ENCODE results near the gene SORCS1.
"Not testable (repeated sequence)": the region's sequence is repeated elsewhere in the genome, so short reads cannot be mapped to it uniquely, and the experiment has no call there.

Gene SORCS1

GRCh38 chr10:107059872-107060271, 104.6 kb downstream of the SORCS1 start:
- in situ Hi-C loops (cut with MboI; ENCODE audit: low pct_unique_long_range_greater_than_20kb, low sequenced_read_pairs) = no loop called here
- DNase-seq = no peak

DNA sequence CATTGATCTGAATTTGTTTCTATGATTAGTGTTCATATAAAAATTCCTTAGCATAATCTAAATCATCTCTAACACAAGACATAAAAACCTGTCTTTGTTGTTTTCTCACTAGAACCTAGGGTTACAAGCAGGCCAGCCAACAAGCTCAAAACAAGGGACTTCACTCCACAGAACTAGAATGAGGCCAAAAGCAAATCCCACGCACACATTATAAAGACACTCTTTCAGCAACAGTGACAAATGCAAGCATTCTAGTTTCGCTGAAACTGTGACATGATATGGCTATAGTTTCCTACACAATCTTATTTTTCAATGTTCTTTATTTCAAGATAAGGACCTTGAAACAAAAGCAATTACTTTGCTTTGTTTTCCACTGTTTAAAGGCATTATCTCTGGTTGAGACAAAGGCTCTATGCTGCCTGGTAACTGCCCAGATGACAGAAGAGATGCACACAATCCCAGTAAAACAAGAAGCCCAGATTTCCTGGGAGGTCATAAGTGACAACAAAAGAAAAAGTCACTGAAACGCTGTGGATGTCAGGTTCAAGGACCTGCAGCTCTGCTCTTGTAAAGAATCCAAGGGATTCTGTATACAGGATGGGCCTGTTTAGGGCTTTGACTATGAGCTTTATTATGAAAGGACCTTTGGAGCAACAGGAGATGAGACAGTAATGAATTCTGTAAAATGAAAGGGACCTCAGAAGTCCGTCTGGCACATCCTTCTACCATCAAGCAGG, 105.3 kb downstream of the SORCS1 start:
- DNase-seq = no peak
- in situ Hi-C loops (cut with MboI; ENCODE audit: low pct_unique_long_range_greater_than_20kb, low sequenced_read_pairs) = no loop called here

DNA sequence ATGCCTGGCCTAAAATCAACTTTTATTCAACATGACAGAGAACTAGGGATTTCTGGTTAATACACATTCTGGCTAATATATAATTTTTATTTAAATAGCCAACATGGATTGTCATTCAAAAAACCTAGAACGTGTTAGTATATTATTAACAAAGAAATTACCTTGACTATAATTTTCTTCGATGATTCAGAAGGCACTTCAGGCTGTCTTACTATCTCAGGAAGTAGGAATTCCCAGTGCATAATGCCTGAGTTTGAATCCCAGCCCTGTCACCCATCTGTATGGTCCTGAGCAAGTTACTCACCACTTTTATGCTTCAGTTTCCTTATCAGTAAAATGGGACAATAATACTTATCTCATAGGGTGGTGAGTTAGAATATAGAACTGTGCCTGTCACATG, 106.2 kb downstream of the SORCS1 start:
- no peak for DNase-seq
- in situ Hi-C loops (cut with MboI; ENCODE audit: low pct_unique_long_range_greater_than_20kb, low sequenced_read_pairs) = no loop called here

DNA sequence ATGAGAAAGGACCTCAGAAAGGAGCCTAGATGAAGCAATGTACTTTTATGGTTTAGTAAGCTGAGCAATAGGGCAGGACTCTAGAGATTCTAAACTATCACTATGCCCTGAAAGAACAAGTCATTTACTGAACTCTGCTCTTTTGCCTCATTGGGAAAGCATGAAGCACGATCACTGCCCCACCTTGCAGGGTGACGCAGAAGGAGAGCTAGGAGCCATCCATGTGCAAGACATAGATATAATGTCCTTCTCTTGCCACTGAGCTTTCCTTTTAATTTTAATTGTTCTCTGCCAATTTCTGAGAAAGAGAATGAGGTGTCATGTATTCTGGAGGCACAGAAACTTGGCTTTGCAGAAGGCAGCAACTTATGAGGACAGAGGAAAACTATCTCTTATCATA, 108.3 kb downstream of the SORCS1 start:
- DNase-seq = no peak
- in situ Hi-C loops (cut with MboI; ENCODE audit: low pct_unique_long_range_greater_than_20kb, low sequenced_read_pairs) = no loop called here

DNA sequence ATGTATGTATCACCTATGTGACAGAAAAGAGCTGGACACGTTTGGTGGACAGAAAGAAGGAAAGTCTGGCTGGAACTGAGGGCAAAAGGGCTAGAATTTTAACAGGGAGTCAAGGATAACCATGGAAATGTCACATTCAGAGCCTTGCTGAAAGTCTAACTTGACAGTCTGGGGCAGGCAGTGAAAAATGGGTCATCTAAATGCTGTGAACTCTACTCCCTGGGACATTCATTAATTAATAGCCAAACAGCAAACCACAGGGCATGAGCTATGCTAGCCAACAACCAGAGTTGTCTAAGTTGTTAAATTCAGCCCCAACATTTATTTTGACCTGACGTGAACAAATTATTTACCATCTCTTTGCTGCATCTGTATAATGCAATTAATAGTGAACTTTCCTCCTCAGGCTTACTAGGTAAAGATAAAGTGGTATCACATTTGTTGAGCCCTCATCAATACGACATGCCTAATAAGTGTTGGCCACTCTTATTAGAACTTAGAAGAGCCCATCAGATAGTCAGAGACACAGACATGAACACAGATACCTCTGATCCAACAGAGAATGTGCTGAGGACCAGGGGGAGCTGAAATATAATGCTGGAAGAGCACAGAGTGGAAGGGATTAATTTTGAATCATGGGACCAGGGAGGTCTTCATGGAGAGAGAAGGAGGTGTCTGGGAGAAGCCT, 109.9 kb downstream of the SORCS1 start:
- in situ Hi-C loops (cut with MboI; ENCODE audit: low pct_unique_long_range_greater_than_20kb, low sequenced_read_pairs) = no loop called here
- DNase-seq = no peak

- in situ Hi-C loops (cut with MboI; ENCODE audit: low pct_unique_long_range_greater_than_20kb, low sequenced_read_pairs) = no loop called here
- DNase-seq = no peak
Measured at GRCh38 chr10:107051769-107052168, 112.7 kb downstream of the SORCS1 start.

DNA sequence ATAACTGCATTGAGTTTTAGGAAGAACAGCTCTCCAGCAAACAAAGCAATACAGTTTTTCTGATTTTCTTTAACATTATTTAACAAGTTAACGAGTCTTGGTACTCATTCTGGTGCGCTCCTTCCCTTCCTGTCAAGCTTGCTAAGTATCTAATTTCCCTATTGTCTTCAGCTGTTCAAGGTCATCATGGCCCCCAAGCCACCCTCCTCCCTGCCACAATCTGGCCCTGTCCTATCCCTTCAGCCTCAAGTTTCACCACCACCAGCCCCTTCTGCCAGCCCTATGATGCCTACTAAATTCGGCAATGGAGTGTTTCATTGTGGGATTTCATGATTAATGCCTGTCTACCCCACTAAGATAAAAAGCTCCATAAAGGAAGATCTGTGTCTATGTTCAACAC, 121.0 kb downstream of the SORCS1 start:
- DNase-seq = no peak

GRCh38 chr10:107037192-107038122, 127.0 kb downstream of the SORCS1 start:
- no peak for DNase-seq
- in situ Hi-C loops (cut with MboI; ENCODE audit: low pct_unique_long_range_greater_than_20kb, low sequenced_read_pairs) = no loop called here

More for the DNA sequence above, 121.0 kb downstream of the SORCS1 start:
- in situ Hi-C loops (cut with MboI; ENCODE audit: low pct_unique_long_range_greater_than_20kb, low sequenced_read_pairs) = no loop called here

DNA sequence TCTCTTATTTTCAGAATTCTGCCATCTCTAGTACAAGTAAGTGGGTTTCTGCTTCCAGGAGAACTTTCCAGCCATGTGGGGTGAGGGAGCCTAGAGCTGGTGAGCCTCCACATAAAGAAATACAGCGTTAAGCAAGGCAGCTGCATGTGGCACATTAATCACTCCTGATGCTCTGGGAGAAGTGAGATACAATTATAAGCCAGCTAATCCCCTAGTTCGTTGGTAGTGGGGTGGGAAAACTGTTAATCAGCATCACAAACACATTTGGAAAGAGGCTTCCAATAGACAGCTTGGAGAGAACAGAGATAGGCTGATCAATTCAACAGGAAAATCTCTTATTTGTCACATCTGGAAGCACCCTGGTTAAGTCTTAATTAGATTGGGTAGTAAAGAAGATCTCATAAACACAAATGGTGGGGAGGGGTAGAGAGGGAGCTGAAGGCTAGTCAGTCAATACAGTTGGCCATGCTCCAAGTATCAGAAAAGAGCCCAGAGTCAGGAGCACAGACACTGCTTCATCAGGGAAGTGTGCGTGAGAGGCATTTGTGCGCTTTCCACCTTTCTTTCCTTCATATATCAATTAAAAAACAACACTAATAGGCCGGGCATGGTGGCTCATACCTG, 130.6 kb downstream of the SORCS1 start:
- no peak for DNase-seq
- in situ Hi-C loops (cut with MboI; ENCODE audit: low pct_unique_long_range_greater_than_20kb, low sequenced_read_pairs) = no loop called here

GRCh38 chr10:107032700-107033401, 131.7 kb downstream of the SORCS1 start:
- no peak for DNase-seq

GRCh38 chr10:107031931-107032699, 132.4 kb downstream of the SORCS1 start:
- DNase-seq = no peak
- in situ Hi-C loops (cut with MboI; ENCODE audit: low pct_unique_long_range_greater_than_20kb, low sequenced_read_pairs) = no loop called here

More at GRCh38 chr10:107032700-107033401, 131.7 kb downstream of the SORCS1 start:
- in situ Hi-C loops (cut with MboI; ENCODE audit: low pct_unique_long_range_greater_than_20kb, low sequenced_read_pairs) = no loop called here

DNA sequence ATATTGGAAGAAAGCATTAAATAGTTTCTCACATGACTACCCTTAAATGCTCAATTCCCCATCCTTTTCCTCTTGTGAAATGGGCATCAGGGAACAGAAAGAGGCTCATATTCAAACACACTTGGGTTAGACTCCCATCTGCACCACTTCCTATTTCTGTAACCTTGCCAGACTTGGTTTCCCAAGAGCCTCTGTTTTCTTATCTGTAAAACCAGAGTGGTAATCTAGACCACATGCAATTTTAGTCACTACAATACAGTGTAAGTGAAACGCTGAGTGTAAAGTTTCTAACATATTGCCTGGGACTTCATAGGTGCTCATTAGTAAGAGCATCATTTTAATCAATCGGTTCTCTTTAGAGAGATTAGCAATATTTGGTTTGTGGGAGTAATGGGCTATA, 136.3 kb downstream of the SORCS1 start:
- in situ Hi-C loops (cut with MboI; ENCODE audit: low pct_unique_long_range_greater_than_20kb, low sequenced_read_pairs) = no loop called here
- DNase-seq = no peak

GRCh38 chr10:107025676-107026075, 138.8 kb downstream of the SORCS1 start:
- no peak for DNase-seq

DNA sequence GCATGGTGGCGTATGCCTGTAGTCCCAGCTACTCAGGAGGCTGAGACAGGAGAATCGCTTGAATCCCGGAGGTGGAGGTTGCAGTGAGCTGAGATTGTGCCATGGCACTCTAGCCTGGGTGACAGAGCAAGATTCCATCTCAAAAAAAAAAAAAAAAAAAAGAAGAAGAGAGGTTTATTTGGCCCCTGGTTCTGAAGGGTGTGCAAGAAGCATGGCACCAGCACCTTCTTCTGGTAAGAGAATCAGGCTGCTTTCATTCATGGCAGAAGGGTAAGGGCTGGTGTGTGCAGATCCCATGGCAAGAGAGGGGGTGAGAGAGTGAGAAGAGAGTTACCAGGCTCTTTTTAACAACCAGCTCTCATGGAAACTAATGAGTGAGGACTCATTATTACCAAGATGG, 140.5 kb downstream of the SORCS1 start:
- DNase-seq; in situ Hi-C loops (cut with MboI; ENCODE audit: low pct_unique_long_range_greater_than_20kb, low sequenced_read_pairs): not testable (repeated sequence)

More at GRCh38 chr10:107025676-107026075, 138.8 kb downstream of the SORCS1 start:
- in situ Hi-C loops (cut with MboI; ENCODE audit: low pct_unique_long_range_greater_than_20kb, low sequenced_read_pairs) = no loop called here

DNA sequence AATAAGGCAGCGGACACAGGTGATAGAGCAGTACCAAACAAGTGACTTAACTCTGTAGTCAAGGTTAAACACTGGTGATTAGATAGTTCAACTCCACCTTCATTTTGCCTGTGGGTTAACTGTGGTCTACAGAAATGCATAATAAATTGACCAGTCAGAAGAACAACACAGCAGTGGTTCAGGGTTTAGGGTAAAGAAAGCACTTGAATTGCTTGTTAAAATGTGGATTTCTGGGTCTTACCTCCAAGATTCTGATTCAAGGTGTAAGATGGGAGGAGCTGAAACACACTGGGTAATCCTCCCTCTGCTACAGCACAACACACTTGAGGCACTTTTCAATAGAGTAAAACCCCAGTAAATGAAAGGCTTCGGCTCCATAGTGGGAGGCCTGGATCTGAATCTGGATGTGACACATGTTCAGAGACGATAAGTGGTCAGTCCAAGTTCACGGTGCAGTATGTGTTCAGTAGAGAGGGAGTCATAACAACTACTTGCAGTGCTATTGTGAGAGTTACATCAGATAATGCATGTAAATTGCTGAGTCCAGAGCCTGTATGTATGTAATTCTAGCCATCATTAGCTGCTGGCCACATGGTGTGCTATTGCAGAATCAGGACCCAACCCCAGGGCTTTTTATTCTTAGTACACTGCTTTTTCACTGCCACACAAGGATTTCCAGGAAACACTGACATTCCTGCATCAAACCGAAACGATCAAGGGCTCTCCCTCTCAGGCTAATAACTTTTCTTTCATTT, 141.7 kb downstream of the SORCS1 start:
- DNase-seq = no peak
- in situ Hi-C loops (cut with MboI; ENCODE audit: low pct_unique_long_range_greater_than_20kb, low sequenced_read_pairs) = no loop called here

- in situ Hi-C loops (cut with MboI; ENCODE audit: low pct_unique_long_range_greater_than_20kb, low sequenced_read_pairs) = no loop called here
- DNase-seq = no peak
Measured at GRCh38 chr10:107019154-107019553, 145.4 kb downstream of the SORCS1 start.

- in situ Hi-C loops (cut with MboI; ENCODE audit: low pct_unique_long_range_greater_than_20kb, low sequenced_read_pairs) = no loop called here
- no peak for DNase-seq
Measured at GRCh38 chr10:107013258-107014006, 151.1 kb downstream of the SORCS1 start.

Data from KBM-7 (cell line).